22Rv1 (cell line): ENCODE data around the gene INSM2.

Experiments used
- CTCF ChIP-seq: fragments of 450-650 bp; IDR thresholded peaks from 2 replicates; pipeline ENCODE4 v1.5.1; 2017; ENCODE audit warnings: mild to moderate bottlenecking
- ZFX ChIP-seq: fragments of 450-650 bp; IDR thresholded peaks from 2 replicates; pipeline ENCODE4 v1.6.1; 2017; ENCODE audit warnings: antibody characterized with exemption, borderline replicate concordance

GRCh38 chr14:35534208-35534872, 376 bp downstream of the INSM2 start:
- TF ChIP-seq CTCF (peak; percentile 32; the same call in 1 of the 2 replicates), ZFX (no peak)
